ENCODE results near the gene CCDC71.

Gene CCDC71

GRCh38 chr3:49198161-49198560 lies 32.0 kb upstream of the CCDC71 start:
- no peak overlapping the region for H3K4me3 ChIP-seq (ENCODE audit: control insufficient read depth, low read depth, low read length)
- DNase-seq (ENCODE audit: low read depth) = no peak
- TF ChIP-seq CTCF (IDR thresholded peaks at IDR 0.05; ENCODE audit: control insufficient read depth, insufficient read depth, low read depth, low read length, missing control alignments) = no peak

- no peak for DNase-seq (ENCODE audit: low read depth)
- no peak overlapping the region for H3K4me3 ChIP-seq (ENCODE audit: control insufficient read depth, low read depth, low read length)
- TF ChIP-seq CTCF (IDR thresholded peaks at IDR 0.05; ENCODE audit: control insufficient read depth, insufficient read depth, low read depth, low read length, missing control alignments) = no peak
These were observed 25.6 kb upstream of the CCDC71 start for GRCh38 chr3:49191741-49192140.

- no peak for TF ChIP-seq CTCF (IDR thresholded peaks at IDR 0.05; ENCODE audit: control insufficient read depth, insufficient read depth, low read depth, low read length, missing control alignments)
- no peak for DNase-seq (ENCODE audit: low read depth)
- no peak overlapping the region for H3K4me3 ChIP-seq (ENCODE audit: control insufficient read depth, low read depth, low read length)
These were observed 17.7 kb upstream of the CCDC71 start for GRCh38 chr3:49183873-49184272.

- DNase-seq (ENCODE audit: low read depth) = no peak
- no peak overlapping the region for H3K4me3 ChIP-seq (ENCODE audit: control insufficient read depth, low read depth, low read length)
- no peak for TF ChIP-seq CTCF (IDR thresholded peaks at IDR 0.05; ENCODE audit: control insufficient read depth, insufficient read depth, low read depth, low read length, missing control alignments)
These were observed 16.6 kb upstream of the CCDC71 start for GRCh38 chr3:49182682-49183081.

GRCh38 chr3:49181351-49181750 lies 15.2 kb upstream of the CCDC71 start:
- DNase-seq (ENCODE audit: low read depth) = no peak
- H3K4me3 ChIP-seq (ENCODE audit: control insufficient read depth, low read depth, low read length) = no peak overlapping the region
- TF ChIP-seq CTCF (IDR thresholded peaks at IDR 0.05; ENCODE audit: control insufficient read depth, insufficient read depth, low read depth, low read length, missing control alignments) = no peak

- TF ChIP-seq CTCF (IDR thresholded peaks at IDR 0.05; ENCODE audit: control insufficient read depth, insufficient read depth, low read depth, low read length, missing control alignments) = no peak
- no peak for DNase-seq (ENCODE audit: low read depth)
- H3K4me3 ChIP-seq (ENCODE audit: control insufficient read depth, low read depth, low read length) = no peak overlapping the region
These were observed 14.0 kb upstream of the CCDC71 start for GRCh38 chr3:49180116-49180515.

- TF ChIP-seq CTCF (IDR thresholded peaks at IDR 0.05; ENCODE audit: control insufficient read depth, insufficient read depth, low read depth, low read length, missing control alignments) = no peak
- no peak overlapping the region for H3K4me3 ChIP-seq (ENCODE audit: control insufficient read depth, low read depth, low read length)
- DNase-seq (ENCODE audit: low read depth) = no peak
These were observed 10.9 kb upstream of the CCDC71 start for GRCh38 chr3:49177073-49177472.
